GM23338 (cell line): ENCODE data around the gene PRSS2.

Experiments used
- CREB1 ChIP-seq: fragments of 250-450 bp; sonication (Bioruptor Pico); IDR thresholded peaks from 2 replicates; pipeline ENCODE4 v1.5.0; 2020; ENCODE audit warnings: low read depth, mild to moderate bottlenecking, moderate library complexity
- CTCF ChIP-seq, 2 experiments: fragments of 200-600 bp in 1 of 2; sonication (generic) in 1 of 2; conservative IDR thresholded peaks; 2 replicates each; pipeline versions ENCODE4 v1.5.1 to v1.6.1; 2016 to 2017; ENCODE audit warnings: antibody characterized with exemption in 2 of 2, low read depth in 2 of 2, mild to moderate bottlenecking in 2 of 2, moderate library complexity in 1 of 2
- ETS1 ChIP-seq: IDR thresholded peaks from 2 replicates; pipeline ENCODE4 v1.6.1; 2016; ENCODE audit warnings: antibody characterized with exemption
- EZH2 ChIP-seq: fragments of 200-600 bp; sonication (generic); IDR thresholded peaks from one replicate; pipeline ENCODE4 v1.8.0; 2017; ENCODE audit warnings: antibody characterized with exemption, mild to moderate bottlenecking, low read depth; ENCODE audit not compliant: unreplicated experiment
- EZH2phosphoT487 ChIP-seq: fragments of 200-600 bp; sonication (generic); IDR thresholded peaks from one replicate; pipeline ENCODE4 v1.8.1; 2018; ENCODE audit warnings: antibody characterized with exemption; ENCODE audit not compliant: unreplicated experiment
- JUNB ChIP-seq: IDR thresholded peaks from one replicate; pipeline ENCODE4 v1.6.1; 2016; ENCODE audit warnings: antibody characterized with exemption; ENCODE audit not compliant: unreplicated experiment
- POLR2AphosphoS5 ChIP-seq: IDR thresholded peaks from 2 replicates; pipeline ENCODE4 v1.6.1; 2016; ENCODE audit warnings: antibody characterized with exemption, low read depth
- REST ChIP-seq: IDR thresholded peaks from one replicate; pipeline ENCODE4 v1.6.1; 2018; ENCODE audit warnings: antibody characterized with exemption; ENCODE audit not compliant: unreplicated experiment
- STAT1 ChIP-seq: IDR thresholded peaks from one replicate; pipeline ENCODE4 v1.6.1; 2016; ENCODE audit warnings: antibody characterized with exemption; ENCODE audit not compliant: unreplicated experiment
- ZNF114 ChIP-seq: fragments of 250-450 bp; sonication (Bioruptor Pico); IDR thresholded peaks from 2 replicates; pipeline ENCODE4 v1.5.0; 2020; ENCODE audit warnings: mild to moderate bottlenecking, moderate library complexity
- ZNF331 ChIP-seq: fragments of 250-450 bp; sonication (Bioruptor Pico); IDR thresholded peaks from 2 replicates; pipeline ENCODE4 v1.5.0; 2020; ENCODE audit warnings: low read depth, mild to moderate bottlenecking, moderate library complexity

GRCh38 chr7:142787783-142788182, 17.0 kb downstream of the PRSS2 start:
- TF ChIP-seq EZH2, result no peak
- no peak for TF ChIP-seq EZH2phosphoT487
- no peak for TF ChIP-seq CTCF (conservative IDR thresholded peaks at IDR 0.05; ENCODE audit: low read depth in 2 of 2)
- no peak for TF ChIP-seq POLR2AphosphoS5
- TF ChIP-seq CREB1 (CRISPR knock-in tag), result no peak
- TF ChIP-seq REST, result no peak
- TF ChIP-seq ETS1, result no peak
- no peak for TF ChIP-seq ZNF331 (CRISPR knock-in tag)
- TF ChIP-seq ZNF114 (CRISPR knock-in tag), result no peak
- TF ChIP-seq JUNB, result no peak
- TF ChIP-seq STAT1, result no peak
